HL-60 (cell line): ENCODE data around the gene RBM28.

Experiments used
- DNase-seq, 2 experiments: peaks; one replicate each; pipeline ENCODE4 v3.0.0-alpha.2; 2010 to 2020; ENCODE audit warnings: low read depth in 1 of 2, low spot score in 1 of 2
- H3K27ac ChIP-seq: fragments of 250-450 bp; sonication (Bioruptor Pico); replicated peaks from 2 replicates; pipeline ENCODE4 v1.5.1; 2020; ENCODE audit warnings: mild to moderate bottlenecking, moderate library complexity
- H3K27me3 ChIP-seq: fragments of 250-450 bp; sonication (Bioruptor Pico); 2 replicates; pipeline ENCODE4 v1.5.1; 2021; ENCODE audit warnings: mild to moderate bottlenecking, moderate library complexity; ENCODE audit not compliant: insufficient read depth, poor library complexity, severe bottlenecking
- H3K4me3 ChIP-seq: replicated peaks from 2 replicates; pipeline ENCODE4 v1.5.1; 2011; ENCODE audit warnings: mild to moderate bottlenecking, control low read depth, low read length; ENCODE audit not compliant: insufficient read depth
- GABPA ChIP-seq: IDR thresholded peaks from 2 replicates; pipeline ENCODE4 v1.6.1; 2012; ENCODE audit warnings: low read depth
- POLR2AphosphoS5 ChIP-seq: IDR thresholded peaks from 2 replicates; pipeline ENCODE4 v1.6.1; 2012; ENCODE audit warnings: low read depth
- SPI1 ChIP-seq: IDR thresholded peaks from 2 replicates; pipeline ENCODE4 v1.6.1; 2012; ENCODE audit warnings: low read depth, mild to moderate bottlenecking, borderline replicate concordance
- TF ChIP-seq, protein P1 (sequence below): IDR thresholded peaks from one replicate; pipeline ENCODE4 v1.5.1; 2011; ENCODE audit warnings: low read length, control low read depth, inconsistent platforms; ENCODE audit not compliant: insufficient read depth
- TF ChIP-seq, protein P2 (sequence below): IDR thresholded peaks from 2 replicates; pipeline ENCODE4 v1.6.1; 2012; ENCODE audit warnings: low read depth; ENCODE audit not compliant: insufficient replicate concordance

RBM28 gene

GRCh38 chr7:128268233-128268632, 75.5 kb downstream of the RBM28 start:
- Histone ChIP-seq H3K27ac (no peak overlapping the region), H3K4me3 (no peak overlapping the region), H3K27me3 (no peaks in the 10 kb centered on the region)
- TF ChIP-seq POLR2AphosphoS5: no peak
- TF ChIP-seq, protein P1, sequence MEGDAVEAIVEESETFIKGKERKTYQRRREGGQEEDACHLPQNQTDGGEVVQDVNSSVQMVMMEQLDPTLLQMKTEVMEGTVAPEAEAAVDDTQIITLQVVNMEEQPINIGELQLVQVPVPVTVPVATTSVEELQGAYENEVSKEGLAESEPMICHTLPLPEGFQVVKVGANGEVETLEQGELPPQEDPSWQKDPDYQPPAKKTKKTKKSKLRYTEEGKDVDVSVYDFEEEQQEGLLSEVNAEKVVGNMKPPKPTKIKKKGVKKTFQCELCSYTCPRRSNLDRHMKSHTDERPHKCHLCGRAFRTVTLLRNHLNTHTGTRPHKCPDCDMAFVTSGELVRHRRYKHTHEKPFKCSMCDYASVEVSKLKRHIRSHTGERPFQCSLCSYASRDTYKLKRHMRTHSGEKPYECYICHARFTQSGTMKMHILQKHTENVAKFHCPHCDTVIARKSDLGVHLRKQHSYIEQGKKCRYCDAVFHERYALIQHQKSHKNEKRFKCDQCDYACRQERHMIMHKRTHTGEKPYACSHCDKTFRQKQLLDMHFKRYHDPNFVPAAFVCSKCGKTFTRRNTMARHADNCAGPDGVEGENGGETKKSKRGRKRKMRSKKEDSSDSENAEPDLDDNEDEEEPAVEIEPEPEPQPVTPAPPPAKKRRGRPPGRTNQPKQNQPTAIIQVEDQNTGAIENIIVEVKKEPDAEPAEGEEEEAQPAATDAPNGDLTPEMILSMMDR: no peak
- DNase-seq: no peak

- no peak for DNase-seq
- H3K27ac ChIP-seq: no peak overlapping the region
- no peak for TF ChIP-seq GABPA
- no peak for TF ChIP-seq POLR2AphosphoS5
- TF ChIP-seq, protein P2, sequence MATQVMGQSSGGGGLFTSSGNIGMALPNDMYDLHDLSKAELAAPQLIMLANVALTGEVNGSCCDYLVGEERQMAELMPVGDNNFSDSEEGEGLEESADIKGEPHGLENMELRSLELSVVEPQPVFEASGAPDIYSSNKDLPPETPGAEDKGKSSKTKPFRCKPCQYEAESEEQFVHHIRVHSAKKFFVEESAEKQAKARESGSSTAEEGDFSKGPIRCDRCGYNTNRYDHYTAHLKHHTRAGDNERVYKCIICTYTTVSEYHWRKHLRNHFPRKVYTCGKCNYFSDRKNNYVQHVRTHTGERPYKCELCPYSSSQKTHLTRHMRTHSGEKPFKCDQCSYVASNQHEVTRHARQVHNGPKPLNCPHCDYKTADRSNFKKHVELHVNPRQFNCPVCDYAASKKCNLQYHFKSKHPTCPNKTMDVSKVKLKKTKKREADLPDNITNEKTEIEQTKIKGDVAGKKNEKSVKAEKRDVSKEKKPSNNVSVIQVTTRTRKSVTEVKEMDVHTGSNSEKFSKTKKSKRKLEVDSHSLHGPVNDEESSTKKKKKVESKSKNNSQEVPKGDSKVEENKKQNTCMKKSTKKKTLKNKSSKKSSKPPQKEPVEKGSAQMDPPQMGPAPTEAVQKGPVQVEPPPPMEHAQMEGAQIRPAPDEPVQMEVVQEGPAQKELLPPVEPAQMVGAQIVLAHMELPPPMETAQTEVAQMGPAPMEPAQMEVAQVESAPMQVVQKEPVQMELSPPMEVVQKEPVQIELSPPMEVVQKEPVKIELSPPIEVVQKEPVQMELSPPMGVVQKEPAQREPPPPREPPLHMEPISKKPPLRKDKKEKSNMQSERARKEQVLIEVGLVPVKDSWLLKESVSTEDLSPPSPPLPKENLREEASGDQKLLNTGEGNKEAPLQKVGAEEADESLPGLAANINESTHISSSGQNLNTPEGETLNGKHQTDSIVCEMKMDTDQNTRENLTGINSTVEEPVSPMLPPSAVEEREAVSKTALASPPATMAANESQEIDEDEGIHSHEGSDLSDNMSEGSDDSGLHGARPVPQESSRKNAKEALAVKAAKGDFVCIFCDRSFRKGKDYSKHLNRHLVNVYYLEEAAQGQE: no peak
- TF ChIP-seq SPI1: no peak
- TF ChIP-seq, protein P1: no peak
- no peaks in the 10 kb centered on the region for H3K27me3 ChIP-seq
- H3K4me3 ChIP-seq: no peak overlapping the region
These were observed 76.1 kb downstream of the RBM28 start for GRCh38 chr7:128267595-128267924.

DNA sequence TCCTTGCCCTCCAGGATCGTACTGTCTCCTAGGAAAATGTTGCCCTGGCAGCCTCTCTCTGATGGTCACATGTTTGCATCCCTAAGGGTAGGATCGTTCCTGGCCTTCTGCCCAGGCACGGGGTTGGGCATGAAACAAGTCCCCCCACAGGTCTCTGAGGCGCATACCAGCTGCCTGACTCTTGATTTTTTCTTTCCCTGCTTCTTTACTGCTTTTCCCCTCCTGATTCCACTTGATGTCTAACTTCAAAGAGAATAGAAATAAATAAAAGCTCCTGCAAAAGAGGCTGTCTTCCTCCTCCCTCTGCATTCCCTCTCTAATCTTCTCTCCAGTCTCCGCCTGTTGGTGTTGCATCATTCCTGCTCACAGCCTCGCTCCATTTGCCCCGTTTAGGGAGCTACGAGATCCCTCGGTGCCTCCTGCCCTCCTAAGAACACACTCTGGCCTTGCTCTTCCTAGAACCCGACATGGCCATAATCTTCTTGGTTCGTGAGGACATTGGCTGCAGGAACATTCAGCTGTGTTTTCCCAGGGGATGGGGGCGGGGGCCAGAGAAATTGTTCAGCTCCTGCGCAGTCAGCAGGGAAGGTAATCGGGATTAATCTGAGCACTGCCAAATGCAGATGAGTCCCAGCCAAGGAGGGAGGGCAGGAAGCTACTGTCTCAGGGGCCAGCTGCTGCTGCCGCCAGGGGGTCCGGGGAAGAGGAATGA, 76.7 kb downstream of the RBM28 start:
- Histone ChIP-seq H3K27ac (no peak overlapping the region), H3K4me3 (no peak overlapping the region), H3K27me3 (no peaks in the 10 kb centered on the region)
- no peak for DNase-seq
- no peak for TF ChIP-seq POLR2AphosphoS5
- TF ChIP-seq, protein P2: no peak

DNA sequence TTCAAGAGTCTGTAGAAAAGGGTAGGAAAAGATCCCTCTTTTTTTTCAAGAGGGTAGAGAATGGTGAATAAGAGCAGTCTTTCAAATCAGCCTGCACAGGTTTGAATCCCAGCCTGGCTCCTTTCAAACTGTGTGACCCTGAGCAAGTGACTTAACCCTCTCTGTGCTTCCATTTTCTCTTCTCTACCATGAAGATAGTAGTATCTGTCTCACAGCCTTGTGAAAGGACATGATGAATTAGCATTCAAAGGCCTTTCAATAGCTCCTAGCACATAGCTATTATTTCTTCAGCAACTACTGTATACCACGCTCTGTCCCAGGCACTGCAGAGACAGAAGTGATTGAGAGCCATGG, 77.2 kb downstream of the RBM28 start:
- no peak for DNase-seq
- Histone ChIP-seq H3K4me3 (no peak overlapping the region), H3K27ac (no peak overlapping the region), H3K27me3 (no peaks in the 10 kb centered on the region)
- TF ChIP-seq POLR2AphosphoS5 (no peak), GABPA (no peak)
- TF ChIP-seq, protein P1: no peak
- TF ChIP-seq, protein P2: no peak
